CD4-positive, alpha-beta T cell treated with Interleukin-1 beta for 1 hour (primary cell): ENCODE results near the gene NDUFS6.
A peak's percentile ranks its signal among the peaks of the same experiment; 100 is the strongest.
"Not testable (repeated sequence)": the region's sequence is repeated elsewhere in the genome, so short reads cannot be mapped to it uniquely, and the experiment has no call there.

Experiments used
- DNase-seq, 2 donors: peaks; one replicate each; pipeline ENCODE4 v3.0.0-alpha.2; 2020 to 2022

NDUFS6 gene

DNA sequence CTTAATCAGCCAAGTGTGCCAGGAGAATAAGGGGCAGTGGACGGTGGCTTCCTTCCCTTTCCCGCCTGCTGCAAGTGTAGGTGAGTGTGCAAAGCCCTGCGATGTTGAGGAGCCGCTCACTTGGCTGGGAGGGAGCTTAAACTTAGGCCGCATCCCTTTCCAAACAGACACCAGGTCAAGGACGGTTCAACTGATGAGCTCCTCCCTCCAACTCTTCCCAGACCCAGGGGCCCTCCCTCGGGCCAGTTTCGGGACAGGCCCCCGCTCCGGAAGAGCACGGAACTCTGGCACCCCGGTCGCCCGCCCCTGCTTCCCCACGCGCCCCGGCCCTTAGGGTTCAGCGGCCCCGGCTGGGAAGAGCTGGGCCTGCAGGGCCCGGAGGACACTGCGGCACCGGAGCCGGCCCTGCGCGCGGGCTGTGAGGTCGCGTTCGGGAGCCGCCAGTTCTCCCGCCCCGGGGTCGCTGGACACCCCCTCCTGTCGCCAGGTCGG lies 2.1 kb upstream of the NDUFS6 start:
- DNase-seq = peak in 1 of 2 donors; percentile 15

DNA sequence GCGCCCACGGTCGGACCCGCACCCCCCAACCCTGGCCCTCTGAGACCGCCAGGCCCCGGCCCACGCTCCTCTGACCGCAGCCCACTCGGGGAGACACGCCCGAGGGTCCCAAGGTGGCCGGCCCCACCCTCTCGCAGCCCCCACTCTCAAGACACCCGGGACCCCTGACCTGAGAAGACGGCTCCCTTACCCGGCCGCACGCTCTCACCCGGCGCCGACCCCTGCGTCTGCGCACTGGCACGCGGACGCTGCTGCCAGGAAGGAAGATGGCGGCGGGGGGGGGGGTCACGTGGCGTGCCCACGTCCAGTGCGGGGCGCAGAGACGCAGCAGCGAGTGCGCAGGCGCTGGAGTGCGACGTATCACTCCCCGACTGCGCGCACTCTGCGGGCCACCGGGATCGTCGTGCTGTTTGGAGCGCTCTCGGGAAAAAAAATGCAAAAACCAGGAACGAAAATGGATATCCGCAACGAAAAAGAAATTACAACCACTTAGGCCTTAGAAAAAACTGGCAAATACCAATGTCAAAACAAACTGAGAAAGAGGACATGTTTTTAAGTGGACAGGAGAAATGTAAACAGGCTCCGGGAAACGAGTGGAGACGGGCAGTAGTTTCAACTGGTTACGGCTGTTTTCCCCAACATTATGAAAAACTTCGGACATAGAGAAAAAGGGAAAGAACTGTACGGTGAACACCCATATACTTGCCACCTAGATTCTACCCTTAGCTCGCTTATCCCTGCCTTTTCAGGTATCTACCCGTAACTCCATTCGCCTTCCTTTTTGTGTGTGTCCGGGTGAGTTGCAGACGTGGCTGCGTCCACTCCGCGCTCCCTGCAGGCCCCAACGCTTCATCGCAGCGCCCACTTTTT lies 1.4 kb upstream of the NDUFS6 start, which contains the start of gene MRPL36:
MRPL36 (minus strand) TSS at position 236 of the 870 bp plus-strand sequence. CDS start 902 bp downstream, outside the sequence.
- peak; percentile 90 to 92 for DNase-seq

- peak; percentile 51 to 57 for DNase-seq
Measured at GRCh38 chr5:1800472-1801221, 560 bp upstream of the NDUFS6 start.

DNA sequence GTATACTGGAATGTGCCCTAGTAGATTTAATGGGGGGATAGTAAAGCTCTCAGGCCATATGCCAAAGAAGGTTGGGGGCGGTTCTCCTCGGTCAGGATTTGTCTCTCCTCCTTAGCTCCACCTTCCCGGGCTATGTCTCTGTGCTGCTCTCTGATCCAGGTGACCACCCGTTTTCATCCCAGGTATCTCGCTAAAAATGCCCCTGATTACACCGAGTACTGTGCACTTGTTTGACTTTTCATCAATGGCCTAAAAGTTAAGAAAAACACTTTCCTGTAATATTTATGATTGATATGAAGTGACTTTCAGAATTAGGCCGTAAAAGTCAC lies 724 bp downstream of the NDUFS6 start:
- DNase-seq = no peak

DNA sequence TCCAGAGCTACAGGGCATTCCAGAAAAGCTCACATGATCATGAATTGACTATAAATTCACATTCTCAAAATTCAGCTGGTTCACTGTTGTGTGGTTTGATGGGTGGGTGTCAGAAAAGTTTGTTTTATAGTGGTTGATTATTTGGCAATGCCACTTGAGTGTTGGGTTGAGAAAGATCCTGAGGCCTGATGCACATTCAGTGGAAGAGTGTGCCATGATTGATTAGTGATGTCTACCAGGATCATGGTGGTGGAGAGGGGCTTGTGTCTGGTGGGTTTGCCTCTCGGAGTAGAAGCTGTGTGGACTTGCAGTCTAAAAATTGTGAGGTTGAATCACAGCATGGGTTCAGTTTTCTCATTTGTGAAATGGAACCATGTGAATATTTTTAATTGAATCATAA lies 2.0 kb downstream of the NDUFS6 start:
- no peak for DNase-seq

DNA sequence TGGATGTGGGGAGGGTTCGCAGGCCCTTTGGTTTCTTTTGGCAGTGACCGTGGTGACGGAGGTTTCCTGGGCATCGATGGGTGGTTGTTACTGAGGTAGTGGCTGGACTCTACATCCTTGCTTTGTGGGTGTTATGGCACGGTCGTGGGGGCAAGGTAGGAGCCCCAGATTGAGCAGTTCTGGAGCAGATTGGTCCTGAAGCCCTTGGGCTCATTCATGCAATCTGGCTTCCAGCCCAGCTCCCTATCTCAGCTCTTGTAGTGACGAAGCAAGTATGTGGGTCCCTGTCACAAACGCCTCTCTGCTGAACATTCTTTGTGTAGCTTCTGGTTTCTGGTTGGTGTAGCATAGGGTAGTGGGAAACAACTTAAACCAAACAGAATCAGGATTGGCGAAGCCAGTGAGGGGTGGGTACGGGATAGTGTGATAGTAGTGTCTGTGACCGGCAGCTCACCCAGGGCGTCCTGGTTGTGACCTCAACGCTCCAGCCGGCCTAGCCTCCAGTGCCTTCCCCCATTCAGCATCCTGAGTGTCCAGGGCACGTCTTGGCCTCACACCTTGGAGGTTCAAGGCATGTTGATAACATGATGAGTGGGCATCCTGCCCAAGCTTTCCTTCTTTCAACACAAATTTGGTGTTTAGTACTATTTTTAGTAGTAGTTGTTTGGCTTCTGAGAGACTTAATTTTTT lies 2.9 kb downstream of the NDUFS6 start:
- no peak for DNase-seq

- DNase-seq = no peak
Measured at GRCh38 chr5:1805326-1805725, 4.1 kb downstream of the NDUFS6 start.

DNA sequence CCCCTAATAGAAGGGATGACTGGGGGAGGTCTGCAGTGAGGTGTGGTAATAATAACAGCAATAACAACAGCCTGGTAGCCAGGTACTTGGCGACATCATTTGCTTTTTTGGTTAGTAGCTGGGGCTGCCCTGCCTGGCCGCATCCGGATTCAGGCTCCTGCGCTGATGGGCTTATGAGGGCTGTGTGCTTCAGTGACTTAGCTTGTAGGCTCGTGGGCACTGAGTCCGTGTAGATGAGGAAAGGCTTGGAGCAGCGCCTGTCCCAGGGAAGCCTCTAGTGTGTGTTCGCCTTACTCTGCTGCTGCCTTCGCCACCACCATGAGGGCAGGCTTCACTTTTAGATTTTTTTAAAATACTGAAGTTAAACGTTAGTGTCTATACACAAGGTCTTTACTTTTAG lies 4.5 kb downstream of the NDUFS6 start:
- no peak for DNase-seq

DNA sequence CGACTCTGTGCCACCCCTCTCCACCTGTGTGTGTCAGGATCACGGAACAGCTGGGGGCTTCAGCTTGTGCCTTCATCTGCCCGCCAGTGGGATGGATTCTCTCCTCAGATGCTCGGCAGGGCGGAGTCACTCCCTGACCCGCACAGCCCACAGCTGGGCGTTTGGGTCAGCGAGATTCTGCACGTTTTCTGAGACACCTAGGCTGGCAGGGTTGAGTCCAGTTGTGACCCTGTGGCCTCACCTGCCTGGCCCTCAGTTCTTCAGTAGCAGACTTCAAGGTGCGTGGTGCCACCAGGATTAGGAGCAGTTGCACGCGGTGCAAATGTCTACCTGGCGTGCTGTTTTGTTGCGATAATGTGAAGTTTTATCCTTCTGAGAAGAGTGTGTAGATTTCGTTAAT lies 5.0 kb downstream of the NDUFS6 start:
- no peak for DNase-seq

GRCh38 chr5:1806974-1807373 lies 5.8 kb downstream of the NDUFS6 start:
- DNase-seq = no peak

DNA sequence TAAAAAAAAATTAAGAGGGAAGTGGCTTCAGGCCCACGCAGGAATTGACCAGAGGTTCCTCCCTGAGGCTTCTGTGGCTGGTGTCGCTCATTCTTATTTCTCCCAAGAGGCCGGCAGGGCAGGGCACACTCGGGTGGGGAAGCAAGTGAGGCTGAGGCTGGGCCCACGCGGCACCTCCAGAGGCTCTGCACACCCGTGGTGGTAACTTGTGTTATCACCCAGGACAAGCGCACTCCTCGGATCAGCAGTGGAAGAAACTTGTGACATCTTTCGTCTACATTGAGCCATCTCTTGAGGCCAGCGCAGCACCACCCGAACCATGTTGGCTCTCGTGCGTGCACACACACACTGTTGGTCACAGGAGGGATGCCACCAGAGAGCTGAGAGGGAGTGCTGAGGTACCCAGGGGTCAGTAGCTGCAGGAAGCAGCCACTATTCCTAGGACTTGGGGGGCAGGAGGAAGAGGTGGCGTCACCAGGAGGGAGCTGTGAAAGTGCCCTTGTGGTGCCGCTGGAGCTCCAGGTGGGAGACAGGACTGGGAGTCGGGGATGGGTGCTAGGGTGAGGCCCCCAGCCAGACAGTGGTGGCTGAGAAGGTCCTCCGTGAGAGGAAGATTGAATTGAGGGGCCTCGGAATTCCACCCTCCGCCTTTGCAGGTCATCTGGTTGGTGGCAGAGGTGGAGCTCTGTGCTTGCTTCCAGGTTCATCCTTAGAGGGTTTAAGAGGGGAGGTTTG lies 6.4 kb downstream of the NDUFS6 start:
- DNase-seq = no peak

GRCh38 chr5:1808439-1808838 lies 7.2 kb downstream of the NDUFS6 start:
- no peak for DNase-seq

- no peak for DNase-seq
Measured at GRCh38 chr5:1809416-1810035, 8.3 kb downstream of the NDUFS6 start.

DNA sequence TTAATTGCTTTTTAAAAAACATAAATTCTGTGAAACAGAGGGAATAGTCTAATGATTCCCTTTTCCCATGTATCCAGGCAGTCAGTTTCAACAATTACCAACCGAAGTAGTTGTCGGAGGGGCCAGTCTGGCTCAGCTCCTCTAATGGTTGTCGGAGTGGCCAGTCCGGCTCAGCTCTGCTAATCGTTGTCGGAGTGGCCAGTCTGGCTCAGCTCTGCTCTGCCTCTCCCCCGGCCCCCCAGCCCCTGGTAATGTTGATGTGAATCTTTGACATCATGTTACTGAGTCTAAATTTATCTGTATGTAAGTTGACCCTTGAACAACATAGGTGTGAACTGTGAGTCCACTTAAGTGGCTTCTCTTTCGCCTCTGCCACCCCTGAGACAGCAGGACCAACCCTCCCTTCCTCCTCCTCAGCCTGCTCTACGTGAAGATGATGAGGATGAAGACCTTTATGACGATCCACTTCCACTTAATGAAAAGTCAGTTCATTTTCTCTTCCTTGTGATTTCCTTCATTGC lies 9.4 kb downstream of the NDUFS6 start:
- no peak for DNase-seq

DNA sequence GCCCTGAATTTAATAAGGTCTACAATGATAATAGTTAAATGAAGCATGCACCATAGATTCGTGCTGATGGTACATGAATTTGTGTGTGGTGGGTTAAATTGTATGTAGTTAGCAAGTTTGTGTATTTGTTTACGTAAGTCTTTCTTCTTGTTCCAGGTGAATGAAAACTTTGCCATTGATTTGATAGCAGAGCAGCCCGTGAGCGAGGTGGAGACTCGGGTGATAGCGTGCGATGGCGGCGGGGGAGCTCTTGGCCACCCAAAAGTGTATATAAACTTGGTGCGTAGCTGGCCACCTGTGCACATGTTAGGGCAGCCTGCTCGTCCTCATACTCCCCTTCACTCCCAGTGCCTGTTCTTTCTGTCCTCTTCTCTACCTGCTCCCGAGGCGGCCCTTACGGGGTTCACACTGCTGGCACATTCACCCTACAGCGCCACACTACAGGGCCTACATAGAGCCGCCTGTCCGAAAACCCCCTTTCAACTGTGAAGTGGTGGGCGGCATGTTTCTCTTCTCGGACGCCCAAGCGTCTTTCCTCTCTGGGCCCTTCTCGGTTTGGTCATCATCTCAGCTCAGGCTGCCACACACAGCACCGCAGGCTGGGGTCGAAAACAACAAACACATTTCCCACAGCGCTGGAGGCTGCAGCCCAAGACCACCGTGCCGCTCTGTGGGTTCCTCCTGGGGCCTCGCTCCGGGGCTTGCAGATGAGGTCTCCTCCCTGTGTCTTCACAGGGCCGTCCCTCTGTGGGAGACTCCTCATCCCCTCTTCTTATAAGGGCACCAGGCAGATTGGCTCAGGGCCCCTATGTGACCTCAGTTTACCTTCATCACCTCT lies 13.2 kb downstream of the NDUFS6 start:
- DNase-seq = no peak

GRCh38 chr5:1815071-1815786 lies 14.0 kb downstream of the NDUFS6 start:
- DNase-seq = no peak

DNA sequence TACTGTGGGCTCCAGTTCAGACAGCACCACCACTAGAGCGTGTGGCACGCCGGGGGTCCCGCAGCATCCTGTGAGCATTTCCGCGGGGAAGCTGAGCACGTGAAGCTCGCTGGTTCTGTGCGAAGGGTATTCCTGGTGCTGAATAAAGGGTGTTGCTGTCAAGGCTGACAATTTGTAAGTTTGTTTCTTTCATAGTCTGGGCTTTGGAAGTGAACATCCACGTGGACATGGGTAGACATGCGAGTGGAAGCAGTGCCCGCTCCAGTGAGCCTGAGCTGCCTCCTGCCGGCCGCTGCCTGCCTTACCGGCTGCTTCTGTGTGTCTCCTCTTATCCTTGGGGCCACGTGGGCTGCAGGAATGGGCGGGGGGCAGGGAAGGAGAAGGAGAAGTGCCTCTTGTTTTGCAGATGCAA lies 14.7 kb downstream of the NDUFS6 start:
- DNase-seq = no peak

DNA sequence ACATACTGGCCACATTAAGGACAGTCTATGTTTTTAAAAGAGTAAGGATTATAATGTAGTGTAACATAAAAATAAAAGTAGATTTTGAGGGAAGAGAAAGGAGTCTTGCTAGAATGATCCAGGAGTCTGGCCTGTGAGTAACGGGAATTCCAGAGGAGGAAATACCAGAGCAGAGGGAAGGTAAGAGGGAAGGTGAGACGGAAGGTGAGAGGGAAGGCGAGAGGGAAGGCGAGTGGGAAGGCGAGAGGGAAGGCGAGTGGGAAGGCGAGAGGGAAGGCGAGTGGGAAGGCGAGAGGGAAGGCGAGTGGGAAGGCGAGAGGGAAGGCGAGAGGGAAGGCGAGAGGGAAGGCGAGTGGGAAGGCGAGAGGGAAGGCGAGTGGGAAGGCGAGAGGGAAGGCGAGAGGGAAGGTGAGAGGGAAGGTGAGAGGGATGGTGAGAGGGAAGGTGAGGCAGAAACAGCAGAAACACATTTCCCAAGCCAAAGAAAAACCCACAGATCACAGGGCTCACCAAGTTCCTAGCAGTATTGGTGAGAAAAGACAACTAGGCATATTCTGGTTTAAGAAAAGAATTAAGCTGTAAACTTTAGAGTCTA lies 15.4 kb downstream of the NDUFS6 start:
- not testable (repeated sequence) for DNase-seq

DNA sequence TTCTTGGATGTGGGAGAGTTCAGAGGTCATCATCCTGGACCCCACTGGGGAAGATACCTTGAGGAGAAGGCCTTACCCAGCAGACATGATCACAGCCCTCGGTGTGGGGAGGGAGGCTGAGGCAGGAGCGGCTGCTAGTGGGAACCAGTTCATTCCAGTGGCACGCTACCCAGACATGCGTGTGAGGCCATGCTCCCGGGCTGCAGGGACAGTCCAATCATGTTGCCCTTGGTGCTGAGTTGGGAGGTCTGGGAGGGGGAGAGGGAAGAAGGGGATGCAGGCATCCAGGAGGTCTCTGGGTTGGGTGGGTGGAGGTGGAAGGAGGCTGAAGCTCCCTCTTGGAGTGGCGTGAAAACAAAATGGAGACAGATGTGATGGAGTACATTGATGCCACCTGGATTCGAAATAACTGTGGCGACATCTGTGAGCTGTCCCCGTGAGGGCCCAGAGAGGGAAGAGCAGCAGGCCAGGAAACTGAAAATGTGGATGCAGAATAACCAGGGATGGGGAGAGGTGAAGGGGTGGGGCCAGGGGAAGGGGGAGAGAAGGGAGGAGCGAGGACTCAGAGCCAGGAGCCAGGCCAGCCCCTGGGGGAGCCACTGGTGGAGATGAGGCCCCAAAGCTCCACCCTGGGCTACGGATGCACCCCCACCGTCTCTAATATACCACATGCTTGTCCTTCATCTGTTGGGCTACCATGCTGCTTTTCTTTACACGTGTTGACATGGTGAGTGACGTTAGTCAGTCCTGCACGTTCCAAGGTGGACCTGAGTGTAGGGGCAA lies 16.2 kb downstream of the NDUFS6 start:
- DNase-seq = no peak
